ENCODE results near the gene PDE4D.

GRCh38 chr5:59711310-59711709, 182.2 kb downstream of the PDE4D start:
- TF ChIP-seq SUZ12 (IDR thresholded peaks at IDR 0.05; ENCODE audit: extremely low read depth, insufficient read depth, insufficient read length) (no peak), YY1 (IDR thresholded peaks at IDR 0.05; ENCODE audit: insufficient read depth, insufficient read length) (no peak)

Measured in NT2/D1 (cell line).